AG08396 (cell line): ENCODE results near the gene ADAMTS10.
"Not testable (repeated sequence)": the region's sequence is repeated elsewhere in the genome, so short reads cannot be mapped to it uniquely, and the experiment has no call there.

ENCODE experiments used
- DNase-seq: peaks from one replicate; pipeline ENCODE4 v3.0.0; 2012; ENCODE audit warnings: low spot score, mixed read lengths

Gene ADAMTS10

DNA sequence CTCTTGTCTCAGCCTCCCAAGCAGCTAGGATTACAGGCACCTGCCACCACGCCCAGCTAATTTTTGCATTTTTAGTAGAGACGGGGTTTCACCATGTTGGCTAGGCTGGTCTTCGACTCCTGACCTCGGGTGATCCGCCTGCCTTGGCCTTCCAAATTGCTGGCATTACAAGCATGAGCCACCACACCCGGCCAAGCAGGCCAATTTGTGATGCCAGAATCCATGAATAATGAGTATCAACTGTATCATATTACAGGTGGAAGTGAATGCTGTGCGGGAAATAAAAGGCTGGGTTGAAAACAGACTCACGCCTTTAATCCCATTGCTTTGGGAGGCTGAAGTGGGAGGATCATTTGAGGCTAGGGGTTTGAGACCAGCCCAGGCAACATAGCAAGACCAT is 16.3 kb upstream of the ADAMTS10 start:
- no peak for DNase-seq

GRCh38 chr19:8622886-8623285 is 12.4 kb upstream of the ADAMTS10 start:
- not testable (repeated sequence) for DNase-seq

DNA sequence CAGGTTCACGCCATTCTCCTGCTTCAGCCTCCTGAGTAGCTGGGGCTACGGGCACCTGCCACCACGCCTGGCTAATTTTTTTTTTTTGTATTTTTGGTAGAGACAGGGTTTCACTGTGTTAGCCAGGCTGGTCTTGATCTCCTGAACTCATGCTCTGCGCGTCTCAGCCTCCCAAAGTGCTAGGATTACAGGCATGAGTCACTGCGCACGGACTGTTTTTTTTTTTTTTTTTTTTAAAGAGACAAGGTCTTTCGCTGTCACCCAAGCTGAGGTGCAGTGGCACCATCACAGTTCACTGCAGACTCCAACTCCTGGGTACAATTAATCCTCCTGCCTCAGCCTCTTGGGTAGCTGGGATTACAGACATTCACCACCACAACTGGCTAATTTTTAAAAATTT is 8.2 kb upstream of the ADAMTS10 start:
- DNase-seq = no peak

DNA sequence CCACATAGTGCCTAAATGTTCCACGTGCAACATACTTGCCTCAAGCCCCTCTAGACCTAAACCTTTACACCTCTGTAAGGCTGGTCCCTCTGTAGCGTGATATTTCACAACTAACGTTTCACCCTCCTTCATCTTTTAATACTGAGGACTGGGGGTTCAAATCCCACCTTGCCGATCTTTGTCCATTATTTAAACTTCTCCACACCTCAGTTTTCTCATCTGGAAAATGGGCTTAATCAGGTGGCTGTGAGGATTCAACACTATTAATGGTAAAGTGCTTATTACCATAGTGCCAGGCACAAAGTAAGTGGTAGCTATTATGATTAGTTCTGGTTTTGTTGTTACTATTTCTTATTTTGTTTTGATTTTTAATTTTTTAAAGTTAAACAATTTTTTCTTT is 7.5 kb upstream of the ADAMTS10 start:
- no peak for DNase-seq

DNA sequence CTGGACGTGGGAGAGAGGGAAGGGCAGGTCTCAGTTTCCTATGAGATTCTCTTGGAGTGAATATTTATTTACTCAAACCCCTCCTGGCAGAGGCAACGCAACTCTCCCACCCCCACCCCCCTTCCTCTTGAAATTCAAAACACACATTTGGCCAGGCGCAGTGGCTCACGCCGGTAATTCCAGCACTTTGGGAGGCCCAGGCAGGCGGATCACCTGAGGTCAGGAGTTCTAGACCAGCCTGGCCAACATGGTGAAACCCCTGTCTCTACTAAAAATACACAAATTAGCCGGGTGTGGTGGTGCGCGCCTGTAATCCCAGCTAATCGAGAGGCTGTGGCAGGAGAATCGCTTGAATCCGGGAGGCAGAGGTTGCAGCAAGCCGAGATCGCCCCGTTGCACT is 6.8 kb upstream of the ADAMTS10 start:
- DNase-seq = not testable (repeated sequence)

GRCh38 chr19:8616861-8617260 is 6.3 kb upstream of the ADAMTS10 start:
- DNase-seq = no peak

DNA sequence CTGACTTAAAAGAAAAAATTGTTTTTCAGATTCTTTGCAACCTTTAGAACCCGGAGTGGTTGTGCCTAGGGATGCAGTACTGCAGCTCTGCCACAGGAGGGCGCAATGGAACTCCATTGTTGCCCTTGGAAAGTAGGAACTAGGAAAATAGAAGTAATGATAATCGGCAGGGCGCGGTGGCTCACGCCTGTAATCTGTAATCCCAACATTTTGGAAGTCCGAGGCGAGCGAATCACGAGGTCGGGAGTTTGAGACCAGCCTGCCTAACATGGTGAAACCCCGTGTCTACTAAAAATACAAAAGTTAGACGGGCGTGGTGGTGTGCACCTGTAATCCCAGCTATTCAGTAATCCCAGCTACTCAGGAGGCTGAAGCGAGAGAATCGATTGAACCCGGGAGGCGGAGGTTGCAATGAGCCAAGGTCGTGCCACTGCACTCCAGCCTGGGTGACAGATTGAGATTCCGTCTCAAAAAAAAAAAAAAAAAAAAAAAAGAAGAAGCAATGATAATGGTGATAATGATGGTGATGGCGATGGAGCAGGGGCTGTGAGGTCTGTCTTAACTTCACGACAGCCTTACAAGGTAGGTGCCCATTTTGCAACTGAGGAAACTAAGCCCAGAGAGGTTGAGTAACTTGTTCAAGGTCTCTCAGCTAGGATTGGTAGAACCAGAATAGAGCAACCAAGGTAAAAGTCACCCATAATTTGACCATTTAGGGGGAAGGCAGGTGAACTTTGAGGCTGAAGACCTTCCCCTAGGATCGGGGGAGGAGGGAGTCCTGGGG is 5.5 kb upstream of the ADAMTS10 start:
- DNase-seq = peak; percentile 79

- DNase-seq = no peak
Measured at GRCh38 chr19:8615024-8615423, 4.5 kb upstream of the ADAMTS10 start.

DNA sequence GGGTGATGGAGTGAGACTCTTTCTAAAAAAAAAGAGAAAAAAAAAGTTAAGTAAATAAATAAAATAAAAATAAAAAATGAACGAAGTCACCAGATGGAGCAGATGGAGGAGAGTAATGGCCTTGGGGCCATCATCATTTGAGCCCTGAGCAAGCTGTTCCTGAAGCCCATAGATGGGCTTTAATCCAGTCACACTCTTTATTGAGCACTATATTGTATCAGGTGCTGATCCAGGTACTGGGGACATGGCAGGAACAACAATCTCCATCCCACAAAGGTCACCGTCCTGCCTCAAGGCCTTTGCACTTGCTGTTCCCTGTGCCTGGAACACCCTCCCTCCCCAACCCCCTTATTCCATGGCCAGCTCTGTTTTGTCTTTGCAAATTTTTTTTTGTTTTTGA is 3.9 kb upstream of the ADAMTS10 start:
- no peak for DNase-seq

DNA sequence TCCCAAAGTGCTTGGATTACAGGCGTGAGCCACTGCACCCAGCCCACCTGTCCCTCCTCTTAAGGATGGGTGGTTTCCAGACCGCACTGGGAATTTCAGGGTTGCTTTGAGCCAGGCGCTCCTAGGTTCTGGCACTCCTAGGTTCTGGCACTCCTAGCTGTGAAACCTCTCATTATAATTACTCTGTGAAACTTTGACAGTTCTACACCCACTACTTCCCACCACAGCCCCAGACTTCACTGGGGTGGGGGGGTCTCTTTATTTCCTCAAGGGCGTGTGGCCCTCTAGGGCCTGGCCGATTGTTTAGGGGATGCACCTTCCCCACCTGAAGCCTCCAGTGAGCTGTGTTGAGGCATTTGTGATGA is 2.3 kb upstream of the ADAMTS10 start:
- no peak for DNase-seq

DNA sequence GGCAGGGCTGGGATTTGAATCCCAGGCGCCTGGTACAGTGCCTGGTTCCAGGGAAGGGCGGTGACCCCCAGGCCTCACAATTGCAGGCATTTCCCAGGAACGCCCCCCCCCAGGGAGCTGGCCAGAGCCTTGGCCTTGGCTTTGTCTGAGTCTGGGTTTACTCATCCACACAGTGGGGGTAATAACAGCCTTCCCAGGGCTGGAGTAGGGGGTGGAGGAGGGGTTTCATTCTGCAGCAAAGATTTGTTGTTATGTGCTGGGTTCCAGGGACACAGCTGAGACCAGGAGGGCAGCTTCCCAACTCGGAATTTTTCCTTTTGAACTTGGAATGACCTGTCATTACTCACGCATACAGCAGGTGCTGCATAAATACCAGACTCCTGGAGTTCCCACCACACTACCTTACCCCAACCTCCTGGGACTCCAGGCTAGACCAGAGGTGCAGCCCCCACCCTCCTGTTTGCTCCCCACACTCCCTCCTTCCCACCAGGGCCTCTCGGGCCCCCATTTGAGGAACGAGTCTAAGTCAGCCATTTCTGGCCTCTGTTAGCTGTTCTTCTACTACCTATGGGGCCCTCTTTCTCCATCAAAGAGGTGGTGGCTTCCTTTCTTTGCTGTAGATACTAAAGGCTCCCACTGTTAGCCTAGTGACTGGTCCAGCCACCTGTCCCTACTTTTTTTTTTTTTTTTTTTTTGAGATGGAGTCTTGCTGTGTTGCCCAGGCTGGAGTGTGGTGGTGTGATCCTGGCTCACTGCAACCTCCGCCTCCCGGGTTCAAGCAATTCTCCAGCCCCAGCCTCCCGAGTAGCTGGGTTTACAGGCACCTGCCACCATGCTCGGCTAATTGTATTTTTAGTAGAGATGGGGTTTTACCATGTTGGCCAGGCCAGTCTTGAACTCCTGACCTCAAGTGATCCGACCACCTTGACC is 1.6 kb upstream of the ADAMTS10 start:
- DNase-seq = peak; percentile 64

- DNase-seq = no peak
Measured at GRCh38 chr19:8611391-8611876, 919 bp upstream of the ADAMTS10 start.

DNA sequence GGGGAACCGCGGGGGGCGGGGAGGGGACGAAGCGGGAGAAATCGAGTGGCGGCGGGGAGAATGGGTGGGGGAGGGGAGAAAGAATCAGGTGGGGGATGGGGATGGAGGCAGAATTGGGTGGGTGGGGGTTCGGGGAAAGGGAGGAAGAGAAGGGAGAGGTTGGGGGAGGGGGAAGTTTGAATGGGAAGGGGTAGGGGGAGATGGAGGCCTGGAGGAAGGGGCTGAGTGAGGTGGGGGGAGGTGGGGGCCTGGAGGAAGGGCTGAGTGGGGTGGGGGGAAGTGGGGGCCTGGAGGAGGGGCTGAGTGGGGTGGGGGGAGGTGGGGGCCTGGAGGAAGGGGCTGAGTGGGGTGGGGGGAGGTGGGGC is 403 bp upstream of the ADAMTS10 start:
- no peak for DNase-seq

DNA sequence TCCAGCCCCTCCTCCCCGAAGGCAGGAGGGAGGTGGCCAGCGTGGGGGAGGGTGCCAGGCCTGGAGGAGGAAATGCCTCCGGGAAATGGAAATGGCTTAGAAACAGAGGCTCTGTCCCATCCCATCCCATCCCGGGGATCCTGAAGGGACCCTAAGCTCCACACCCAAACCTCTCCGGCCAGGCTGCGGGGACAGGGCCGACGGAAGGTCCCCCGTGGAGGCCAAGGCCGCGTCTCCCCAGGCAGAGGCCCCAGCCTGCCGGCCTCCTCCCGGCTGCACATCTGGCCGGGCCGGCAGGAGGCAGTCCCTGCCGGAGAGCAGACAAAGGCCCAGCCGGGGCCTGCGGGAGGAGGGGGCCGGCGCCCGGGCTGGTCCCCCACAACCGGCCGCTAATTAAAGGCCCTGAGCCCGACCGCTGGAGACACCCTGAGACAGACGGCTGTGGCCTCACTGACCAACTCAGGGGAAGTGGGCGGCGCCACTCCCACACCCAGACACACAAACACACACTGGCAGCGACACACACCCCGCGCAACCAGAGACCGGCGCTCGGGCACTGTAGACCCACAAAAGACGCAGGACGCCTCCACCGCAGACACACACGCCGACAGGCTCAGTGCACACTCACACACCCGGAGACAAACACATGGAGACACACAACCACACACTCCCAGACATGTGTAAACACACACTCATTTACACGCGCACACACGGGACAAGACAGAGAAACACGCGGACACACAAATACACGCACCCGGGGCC is 1.1 kb downstream of the ADAMTS10 start:
- peak; percentile 80 for DNase-seq

DNA sequence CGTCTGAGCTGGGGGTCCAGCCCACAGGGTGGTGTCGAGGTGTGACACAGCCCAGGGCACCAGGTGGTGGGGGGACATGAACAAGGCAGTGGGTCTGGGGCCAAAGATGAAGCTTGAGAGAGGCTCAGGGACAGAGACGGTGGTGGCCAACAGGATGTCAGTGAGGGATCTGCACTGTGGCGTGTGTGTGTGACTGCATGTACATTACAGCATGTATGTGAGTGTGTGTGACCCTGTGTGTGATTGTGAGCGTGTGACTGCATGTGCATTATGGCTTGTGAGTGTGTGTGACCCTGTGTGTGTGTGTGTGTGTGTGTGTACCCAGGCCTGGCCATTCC is 1.6 kb downstream of the ADAMTS10 start:
- DNase-seq = no peak

GRCh38 chr19:8607386-8607785 is 3.1 kb downstream of the ADAMTS10 start:
- peak; percentile 74 for DNase-seq

GRCh38 chr19:8605514-8605913 is 5.0 kb downstream of the ADAMTS10 start:
- DNase-seq = no peak

- no peak for DNase-seq
Measured at GRCh38 chr19:8601796-8602195, 8.7 kb downstream of the ADAMTS10 start.

DNA sequence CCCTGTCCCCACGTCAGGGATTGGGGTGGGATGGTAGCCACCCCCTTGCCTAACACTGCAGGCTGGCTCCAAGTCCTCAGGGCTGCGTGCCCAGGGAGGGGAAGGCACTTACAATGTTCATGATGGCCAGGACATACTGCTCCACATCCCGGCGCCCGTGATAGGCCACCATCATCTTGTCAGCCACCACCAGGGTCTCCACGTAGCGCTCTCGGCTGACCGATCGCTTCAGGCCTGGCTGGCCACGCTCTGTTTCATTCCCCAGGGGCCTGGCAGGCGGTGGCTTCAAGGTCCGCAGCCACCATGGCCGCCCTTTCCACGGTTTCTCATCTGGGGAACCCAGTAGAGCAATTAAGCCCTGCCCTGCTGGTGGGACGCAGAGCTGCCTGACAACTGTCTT is 9.7 kb downstream of the ADAMTS10 start:
- no peak for DNase-seq

GRCh38 chr19:8600064-8600463 is 10.5 kb downstream of the ADAMTS10 start:
- DNase-seq = no peak

DNA sequence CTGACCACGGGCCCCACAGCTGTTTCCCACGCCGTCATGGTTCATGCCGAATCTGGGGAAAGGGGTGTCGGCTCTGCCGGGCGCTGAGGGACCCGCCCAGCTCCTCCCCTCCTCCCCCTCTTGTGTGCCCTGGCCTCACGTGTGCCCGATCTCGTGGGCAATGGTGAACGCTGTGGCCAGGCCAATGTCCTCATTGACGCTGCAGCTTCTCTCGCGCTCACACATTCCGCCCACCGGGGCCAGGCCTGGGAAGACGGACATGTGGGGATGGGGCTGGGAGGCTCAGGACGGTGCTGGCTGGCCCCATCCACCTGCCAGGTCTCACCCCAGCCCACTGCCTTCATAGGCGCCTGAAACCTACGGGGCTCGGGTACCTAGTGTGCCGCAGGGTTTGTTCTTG is 14.3 kb downstream of the ADAMTS10 start:
- no peak for DNase-seq

DNA sequence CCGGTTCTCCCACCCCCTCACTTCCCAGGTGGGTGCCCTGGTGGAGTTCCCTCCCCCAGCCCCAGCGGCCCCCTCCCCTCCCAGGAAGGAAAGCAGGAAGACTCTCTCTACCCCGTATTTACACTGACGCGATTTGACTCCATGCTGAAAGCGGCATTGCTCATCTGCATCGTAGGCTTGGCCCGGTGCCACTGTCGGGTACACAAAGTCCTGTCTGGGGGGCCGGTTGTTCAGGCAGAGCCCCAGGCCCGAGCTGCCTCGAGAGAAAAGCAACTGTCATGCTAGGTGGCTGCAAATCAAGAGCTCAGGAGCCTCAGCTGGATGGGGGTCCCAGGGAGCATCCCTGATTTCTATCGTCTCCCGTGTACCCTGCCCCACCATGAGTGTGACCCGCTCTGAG is 14.9 kb downstream of the ADAMTS10 start:
- DNase-seq = no peak

DNA sequence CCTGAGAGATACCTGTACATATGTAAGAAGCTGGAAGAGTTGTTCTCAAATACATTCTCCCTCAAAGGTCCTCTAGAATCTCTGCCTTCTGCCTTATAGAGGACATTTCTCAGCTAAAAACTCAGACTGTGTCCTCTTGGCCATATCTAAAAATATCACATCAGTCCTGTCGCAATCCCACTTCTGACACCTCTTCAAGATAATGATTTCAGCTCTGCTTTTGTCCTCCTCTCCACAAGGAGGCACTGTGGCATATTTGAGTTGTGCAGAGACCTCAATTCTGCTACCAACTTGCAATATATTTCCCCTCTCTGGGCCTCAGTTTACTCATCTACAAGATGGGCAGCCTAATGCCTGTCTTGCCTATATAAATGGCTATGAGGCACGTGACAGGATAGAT is 16.6 kb downstream of the ADAMTS10 start:
- no peak for DNase-seq
